Endothelial cell of umbilical vein (primary cell): ENCODE results near the gene BCAS3. TPM values are rescaled to one million over a fixed set of nuclear protein-coding genes. Genes with fewer than 3 reads are reported as not detected.

Source experiments
- BruUV-seq: library from RNA; stranded (reverse); fragments of 400-500 nt; replicated peaks from 2 replicates; lab custom pipeline; 2021; lab: Mats Ljungman, UMichigan
- CTCF ChIA-PET: fragments of 300-600, 350-600 bp; sonication (Branson Sonifier 250); formaldehyde crosslinking; loops from one replicate; lab custom pipeline; 2021; ENCODE audit warnings: antibody characterized with exemption, inconsistent platforms; lab: Charles Lee
- POLR2A ChIA-PET: fragments of 300-600, 350-600 bp; sonication (Branson Sonifier 250); formaldehyde crosslinking; loops from one replicate; lab custom pipeline; 2021; ENCODE audit warnings: antibody characterized with exemption, inconsistent platforms; lab: Charles Lee
- DNase-seq: peaks from one replicate; pipeline ENCODE4 v3.0.0-alpha.2; 2011; ENCODE audit warnings: low read depth, low spot score
- FAIRE-seq: peaks from 2 replicates; lab custom pipeline; 2011; peaks lifted over from hg19 to GRCh38; lab: Jason Lieb, UNC
- H2AFZ ChIP-seq: 2 replicates; pipeline ENCODE4 v1.6.0; 2012; ENCODE audit warnings: low read depth, low read length, control low read depth, inconsistent platforms
- H3K27ac ChIP-seq: 2 replicates; pipeline ENCODE4 v1.5.1; 2011; ENCODE audit warnings: low read depth, mild to moderate bottlenecking, control low read depth, low read length, moderate library complexity; ENCODE audit not compliant: insufficient read depth
- H3K27me3 ChIP-seq, 2 experiments: 2 replicates each; pipeline versions ENCODE4 v1.6.0 to v1.6.1; 2011; ENCODE audit warnings: low read length in 2 of 2, mixed read lengths in 1 of 2; ENCODE audit not compliant: control insufficient read depth in 2 of 2, insufficient read depth in 2 of 2
- H3K36me3 ChIP-seq, 2 experiments: 2 replicates in 1 of 2; 3 replicates in 1 of 2; pipeline ENCODE4 v1.5.1; 2011; ENCODE audit warnings: low read length in 2 of 2, mild to moderate bottlenecking in 1 of 2, moderate library complexity in 1 of 2; ENCODE audit not compliant: control insufficient read depth in 2 of 2, insufficient read depth in 2 of 2; ENCODE audit errors: extremely low read depth in 1 of 2
- H3K4me1 ChIP-seq: 3 replicates; pipeline ENCODE4 v1.5.1; 2011; ENCODE audit warnings: mild to moderate bottlenecking, low read length; ENCODE audit not compliant: control insufficient read depth, insufficient read depth; ENCODE audit errors: extremely low read depth
- H3K4me2 ChIP-seq: 2 replicates; pipeline ENCODE4 v1.6.1; 2011; ENCODE audit warnings: low read length, control low read depth, mixed read lengths; ENCODE audit not compliant: insufficient read depth
- H3K4me3 ChIP-seq, 3 experiments: fragments of 200-600 bp in 1 of 3; sonication (generic), shearing (Covaris generic) in 1 of 3; replicated peaks in 1 of 3; 2 replicates each; pipeline ENCODE4 v1.5.1; 2011 to 2016; ENCODE audit warnings: control low read depth in 3 of 3, low read length in 3 of 3, mild to moderate bottlenecking in 2 of 3, inconsistent platforms in 1 of 3, low read depth in 1 of 3, moderate library complexity in 1 of 3; ENCODE audit not compliant: insufficient read depth in 1 of 3
- H3K79me2 ChIP-seq: 2 replicates; pipeline ENCODE4 v1.6.0; 2012; ENCODE audit warnings: low read length, inconsistent platforms; ENCODE audit not compliant: control insufficient read depth, insufficient read depth
- H3K9ac ChIP-seq: replicated peaks from 2 replicates; pipeline ENCODE3; 2011; ENCODE audit warnings: low read length, control low read depth; ENCODE audit not compliant: insufficient read depth; ENCODE audit errors: extremely low read depth
- H3K9me1 ChIP-seq: replicated peaks from 3 replicates; pipeline ENCODE4 v1.6.0; 2011; ENCODE audit warnings: mild to moderate bottlenecking, low read length; ENCODE audit not compliant: control insufficient read depth, insufficient read depth; ENCODE audit errors: extremely low read depth
- H3K9me3 ChIP-seq: replicated peaks from 2 replicates; pipeline ENCODE4 v1.5.1; 2012; ENCODE audit warnings: low read length, inconsistent platforms; ENCODE audit not compliant: control insufficient read depth, insufficient read depth
- H4K20me1 ChIP-seq: replicated peaks from 2 replicates; pipeline ENCODE3; 2011; ENCODE audit warnings: mild to moderate bottlenecking, low read length; ENCODE audit not compliant: control insufficient read depth, insufficient read depth; ENCODE audit errors: extremely low read depth
- CTCF ChIP-seq, 2 donors: IDR thresholded peaks; 1 replicate in 1 of 2; 2 replicates in 1 of 2; pipeline ENCODE4 v1.5.1; 2011; ENCODE audit warnings: low read length in 2 of 2, mild to moderate bottlenecking in 2 of 2, moderate library complexity in 2 of 2, control low read depth in 1 of 2, inconsistent platforms in 1 of 2, low read depth in 1 of 2; ENCODE audit not compliant: insufficient read depth in 1 of 2; ENCODE audit errors: extremely low read depth in 1 of 2
- EZH2 ChIP-seq: IDR thresholded peaks from 2 replicates; pipeline ENCODE4 v1.6.1; 2012; ENCODE audit warnings: borderline replicate concordance, low read depth, mild to moderate bottlenecking, moderate library complexity, low read length, inconsistent platforms; ENCODE audit not compliant: severe bottlenecking
- FOS ChIP-seq: IDR thresholded peaks from 2 replicates; pipeline ENCODE4 v1.6.1; 2011; ENCODE audit warnings: mild to moderate bottlenecking, low read length, moderate library complexity, borderline replicate concordance; ENCODE audit not compliant: insufficient read depth
- GATA2 ChIP-seq: IDR thresholded peaks from 2 replicates; pipeline ENCODE4 v1.7.0; 2011; ENCODE audit warnings: low read depth, mild to moderate bottlenecking, moderate library complexity, mixed read lengths, low read length; ENCODE audit not compliant: insufficient read length, insufficient read depth
- JUN ChIP-seq: IDR thresholded peaks from 2 replicates; pipeline ENCODE4 v1.6.1; 2011; ENCODE audit warnings: borderline replicate concordance, low read depth; ENCODE audit not compliant: insufficient read length, insufficient read depth
- MAX ChIP-seq: IDR thresholded peaks from 2 replicates; pipeline ENCODE4 v1.6.1; 2011; ENCODE audit not compliant: insufficient read depth, insufficient read length
- MYC ChIP-seq: IDR thresholded peaks from one replicate; pipeline ENCODE4 v1.6.1; 2011; ENCODE audit warnings: mild to moderate bottlenecking, low read depth, low read length
- POLR2A ChIP-seq: IDR thresholded peaks from 2 replicates; pipeline ENCODE4 v1.6.1; 2012; ENCODE audit warnings: low read depth, mild to moderate bottlenecking, control low read depth, low read length
- POLR2AphosphoS5 ChIP-seq: IDR thresholded peaks from 2 replicates; pipeline ENCODE4 v1.6.1; 2012; ENCODE audit warnings: low read depth, mild to moderate bottlenecking, control low read depth, low read length, moderate library complexity; ENCODE audit not compliant: insufficient read depth
- dilution Hi-C: fragments of 300-500 bp; cut with MboI; formaldehyde crosslinking; loops from one replicate; pipeline ENCODE4 v1.15.0; 2019; ENCODE audit warnings: low sequenced_read_pairs; ENCODE audit not compliant: extremely low pct_ligation_motif_present
- intact Hi-C: fragments of 100-400 bp; cut with micrococcal nuclease; formaldehyde crosslinking; loops from one replicate; pipeline ENCODE4 v1.10.0; 2022
- polyA plus RNA-seq, 4 experiments: library from polyadenylated mRNA; depleted of rRNA in 3 of 4; stranded (reverse) in 3 of 4; unstranded in 1 of 4; fragments of >200 nt; gene quantifications; 2 replicates each; pipeline versions ENCODE4 v1.2.1 to v1.2.3, GENCODE V29; 2011 to 2012; ENCODE audit warnings: missing spikeins in 1 of 4
- total RNA-seq: library from RNA; stranded (reverse); gene quantifications from 2 replicates; pipeline ENCODE4 v1.2.3, GENCODE V29; 2021

Gene BCAS3
- total and polyA plus RNA-seq, 2 donors (not counting 3 experiments of a cell fraction or from before 2014, with no cell fraction given) = 8.2 to 16.0 TPM

GRCh38 chr17:61159221-61159814 is 481.7 kb downstream of the BCAS3 start:
- H3K27ac ChIP-seq = no peak overlapping the region
- POLR2A ChIA-PET = no interaction called here

More at GRCh38 chr17:61159221-61159814, 481.7 kb downstream of the BCAS3 start:
- DNase-seq (no peak), FAIRE-seq (no peak)
- Histone ChIP-seq H3K27me3 (no peaks in the 10 kb centered on the region), H3K4me3 (no peak overlapping the region), H2AFZ (no peak overlapping the region), H3K36me3 (no peaks in the 10 kb centered on the region), H3K9ac (no peak overlapping the region), H3K4me2 (no peak overlapping the region), H3K79me2 (no peaks in the 10 kb centered on the region), H4K20me1 (no peaks in the 10 kb centered on the region), H3K9me3 (no peaks in the 10 kb centered on the region), H3K9me1 (no peaks in the 10 kb centered on the region), H3K4me1 (no peaks in the 10 kb centered on the region)
- dilution Hi-C loops (no loop called here), intact Hi-C loops (no loop called here)
- no TSS peak for BruUV-seq
- TF ChIP-seq MAX (no peak), GATA2 (no peak), POLR2AphosphoS5 (no peak), POLR2A (no peak), FOS (no peak), JUN (no peak), EZH2 (no peak), MYC (no peak), CTCF (IDR thresholded peaks at IDR 0.05; ENCODE audit: extremely low read depth in 1 of 2, insufficient read depth in 1 of 2, low read depth in 1 of 2, low read length in 2 of 2) (no peak)
- CTCF ChIA-PET = no interaction called here
